Measurements from ENCODE around the gene CPVL.

Gene CPVL

DNA sequence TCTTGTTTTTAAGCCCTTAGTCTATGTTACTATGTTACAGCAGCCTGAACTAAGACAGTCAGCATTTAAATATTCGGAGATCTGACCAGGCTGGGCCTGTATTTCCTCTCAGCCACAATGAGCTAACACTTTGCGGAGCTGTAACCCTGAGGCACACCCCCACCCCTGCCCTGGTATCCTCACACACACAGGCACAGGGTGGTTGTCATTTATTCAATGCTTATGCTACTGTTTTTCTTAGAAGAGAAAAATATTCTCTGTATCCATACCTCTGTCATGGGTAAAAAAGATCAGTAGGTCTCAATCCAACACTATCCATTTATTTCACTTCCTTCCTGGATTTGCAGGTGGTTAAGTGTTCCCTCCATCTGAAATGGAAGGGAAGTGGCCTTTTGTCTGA lies 107.9 kb downstream of the CPVL start:
- Histone ChIP-seq H3K27ac (no peak overlapping the region), H3K4me3 (no peak overlapping the region), H3K27me3 (peaks cover 0 to 4% of the 10 kb centered on the region in 2 donors), H3K9me3 (no peaks in the 10 kb centered on the region), H3K36me3 (no peaks in the 10 kb centered on the region), H3K4me1 (peaks cover 0 to 10% (median 0%) of the 10 kb centered on the region in 4 donors)
- TF ChIP-seq, protein P1, sequence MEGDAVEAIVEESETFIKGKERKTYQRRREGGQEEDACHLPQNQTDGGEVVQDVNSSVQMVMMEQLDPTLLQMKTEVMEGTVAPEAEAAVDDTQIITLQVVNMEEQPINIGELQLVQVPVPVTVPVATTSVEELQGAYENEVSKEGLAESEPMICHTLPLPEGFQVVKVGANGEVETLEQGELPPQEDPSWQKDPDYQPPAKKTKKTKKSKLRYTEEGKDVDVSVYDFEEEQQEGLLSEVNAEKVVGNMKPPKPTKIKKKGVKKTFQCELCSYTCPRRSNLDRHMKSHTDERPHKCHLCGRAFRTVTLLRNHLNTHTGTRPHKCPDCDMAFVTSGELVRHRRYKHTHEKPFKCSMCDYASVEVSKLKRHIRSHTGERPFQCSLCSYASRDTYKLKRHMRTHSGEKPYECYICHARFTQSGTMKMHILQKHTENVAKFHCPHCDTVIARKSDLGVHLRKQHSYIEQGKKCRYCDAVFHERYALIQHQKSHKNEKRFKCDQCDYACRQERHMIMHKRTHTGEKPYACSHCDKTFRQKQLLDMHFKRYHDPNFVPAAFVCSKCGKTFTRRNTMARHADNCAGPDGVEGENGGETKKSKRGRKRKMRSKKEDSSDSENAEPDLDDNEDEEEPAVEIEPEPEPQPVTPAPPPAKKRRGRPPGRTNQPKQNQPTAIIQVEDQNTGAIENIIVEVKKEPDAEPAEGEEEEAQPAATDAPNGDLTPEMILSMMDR (IDR thresholded peaks at IDR 0.05): no peak
- no peak for DNase-seq
- intact Hi-C loops (cut with DNase I; ENCODE audit: low total_unique reads): no loop called here

DNA sequence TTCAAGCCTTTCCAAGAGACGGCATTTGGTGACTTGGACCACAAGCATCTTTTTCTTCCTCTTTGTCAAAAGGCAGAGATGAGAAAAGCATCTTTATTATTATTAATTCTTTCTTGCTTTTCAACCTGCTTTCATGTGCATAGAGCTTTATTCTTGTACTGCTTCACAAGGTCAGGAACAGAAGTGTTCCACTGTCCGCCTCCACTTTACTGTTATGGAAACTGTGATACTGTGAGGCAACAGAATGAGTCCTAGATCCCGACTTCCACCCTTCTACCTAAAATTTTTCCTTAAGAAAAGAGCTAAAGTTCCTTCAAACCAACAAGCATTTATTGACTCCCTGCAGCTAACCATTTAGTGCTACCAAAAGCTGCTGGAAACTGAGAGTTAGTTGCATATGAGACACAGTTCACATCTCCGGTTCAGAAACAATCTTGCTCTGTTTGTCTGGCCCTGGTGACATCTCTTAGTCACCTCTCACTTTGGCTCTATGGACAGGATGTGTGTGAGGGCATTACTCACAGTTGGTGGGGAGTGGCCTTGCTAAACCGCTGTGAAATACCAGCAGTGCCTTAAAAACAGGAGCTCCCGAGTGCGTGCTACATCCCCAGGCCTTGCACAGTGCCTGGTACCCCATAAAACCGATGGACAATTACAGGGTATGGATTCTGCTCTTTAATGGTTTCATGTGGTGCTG lies 111.1 kb downstream of the CPVL start:
- intact Hi-C loops (cut with DNase I; ENCODE audit: low total_unique reads): no loop called here
- Histone ChIP-seq H3K27ac (no peak overlapping the region), H3K27me3 (no peaks in the 10 kb centered on the region), H3K4me3 (no peak overlapping the region), H3K4me1 (peaks cover 0 to 10% (median 0%) of the 10 kb centered on the region in 4 donors), H3K9me3 (no peaks in the 10 kb centered on the region), H3K36me3 (no peaks in the 10 kb centered on the region)
- TF ChIP-seq, protein P1 (IDR thresholded peaks at IDR 0.05): no peak
- peak in 1 of 2 donors; percentile 30 for DNase-seq

DNA sequence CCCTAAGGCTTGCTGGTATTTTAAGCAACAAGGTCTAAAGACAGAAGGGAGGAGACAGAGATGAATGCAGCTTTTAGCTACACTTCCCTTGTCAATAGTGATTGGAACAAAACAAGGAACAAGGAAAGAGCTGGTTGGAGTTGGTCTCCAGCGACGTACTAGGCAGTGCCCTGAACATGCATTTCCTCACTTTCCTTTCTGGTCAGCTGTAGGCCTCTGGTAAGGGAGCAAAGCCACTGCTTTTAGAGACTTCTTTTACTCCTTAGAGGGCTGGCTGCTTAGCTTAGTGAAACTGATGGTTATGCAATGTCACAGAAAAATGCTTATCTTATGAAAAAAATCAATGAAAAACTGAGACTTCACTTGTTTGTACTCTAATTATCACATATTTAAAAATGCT lies 112.8 kb downstream of the CPVL start:
- no peak for DNase-seq
- Histone ChIP-seq H3K36me3 (no peaks in the 10 kb centered on the region), H3K4me3 (no peak overlapping the region), H3K9me3 (no peaks in the 10 kb centered on the region), H3K27ac (no peak overlapping the region), H3K27me3 (no peaks in the 10 kb centered on the region), H3K4me1 (peaks cover 0 to 6% (median 0%) of the 10 kb centered on the region in 4 donors)
- TF ChIP-seq, protein P1 (IDR thresholded peaks at IDR 0.05): no peak
- intact Hi-C loops (cut with DNase I; ENCODE audit: low total_unique reads): no loop called here

DNA sequence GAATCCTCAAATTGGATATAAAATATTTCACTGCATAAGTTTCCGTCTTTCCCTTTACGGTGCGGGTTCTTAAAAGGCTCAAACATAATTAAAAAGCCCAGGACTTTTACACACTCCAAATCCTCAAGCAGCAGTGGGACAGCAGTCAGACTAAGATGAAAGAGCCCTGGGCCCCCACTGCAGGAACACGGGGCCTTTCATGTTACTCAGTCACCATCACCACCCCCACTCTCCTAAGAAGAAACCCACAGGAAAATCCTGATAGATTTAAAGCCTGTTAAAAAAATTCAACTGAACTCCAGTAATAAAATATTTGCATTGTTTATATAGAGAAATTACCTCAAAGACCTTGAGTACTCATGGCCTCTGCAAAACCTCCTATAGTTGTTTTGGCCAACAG lies 114.2 kb downstream of the CPVL start:
- intact Hi-C loops (cut with DNase I; ENCODE audit: low total_unique reads): no loop called here
- Histone ChIP-seq H3K4me1 (peaks cover 0 to 6% (median 0%) of the 10 kb centered on the region in 4 donors), H3K9me3 (peaks cover 0 to 2% (median 0%) of the 10 kb centered on the region in 3 donors), H3K27ac (no peak overlapping the region), H3K4me3 (no peak overlapping the region), H3K27me3 (no peaks in the 10 kb centered on the region), H3K36me3 (no peaks in the 10 kb centered on the region)
- no peak for DNase-seq
- TF ChIP-seq, protein P1 (IDR thresholded peaks at IDR 0.05): no peak

DNA sequence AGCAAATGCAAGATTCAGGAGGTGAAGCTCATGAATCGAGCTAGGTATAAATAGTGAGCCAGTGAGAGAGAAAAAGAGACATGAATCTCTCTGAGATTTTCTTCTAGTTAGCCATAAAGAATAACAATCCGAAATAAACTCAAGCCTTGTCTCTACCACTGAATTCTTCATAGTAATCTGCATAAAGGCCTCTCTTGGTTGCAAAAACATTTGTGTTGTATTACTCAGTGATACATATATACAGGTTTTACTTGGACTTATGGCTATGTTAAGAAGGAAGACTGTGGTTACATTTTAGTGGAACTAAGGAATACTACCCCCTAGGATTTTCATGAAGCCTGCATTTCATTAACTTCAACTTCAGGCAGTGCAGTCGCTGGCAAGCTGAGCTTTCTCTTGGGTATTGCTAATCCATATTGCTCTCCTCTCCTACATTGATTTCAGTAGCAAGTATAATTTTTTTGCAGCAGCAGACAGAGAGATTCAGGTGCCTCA lies 115.5 kb downstream of the CPVL start:
- Histone ChIP-seq H3K9me3 (peaks cover 0 to 6% (median 0%) of the 10 kb centered on the region in 3 donors), H3K27ac (no peak overlapping the region), H3K36me3 (no peaks in the 10 kb centered on the region), H3K4me1 (peaks cover 0 to 6% (median 0%) of the 10 kb centered on the region in 4 donors), H3K27me3 (no peaks in the 10 kb centered on the region), H3K4me3 (no peak overlapping the region)
- TF ChIP-seq, protein P1 (IDR thresholded peaks at IDR 0.05): no peak
- intact Hi-C loops (cut with DNase I; ENCODE audit: low total_unique reads): no loop called here
- no peak for DNase-seq
